DOHH2 (cell line): ENCODE results near the gene HOXA1.

Experiments
- CTCF ChIP-seq: fragments of 200-600 bp; sonication (generic); IDR thresholded peaks from one replicate; pipeline ENCODE4 v1.5.1; 2014; ENCODE audit warnings: antibody characterized with exemption, mild to moderate bottlenecking, low read depth, low read length; ENCODE audit not compliant: poor library complexity, severe bottlenecking
- EZH2phosphoT487 ChIP-seq: fragments of 200-600 bp; sonication (generic); IDR thresholded peaks from 2 replicates; pipeline ENCODE4 v1.6.1; 2017; ENCODE audit warnings: borderline replicate concordance, mild to moderate bottlenecking, antibody characterized with exemption, low read length, moderate library complexity, mixed read lengths

GRCh38 chr7:27100694-27101170, 4.9 kb upstream of the HOXA1 start:
- TF ChIP-seq CTCF (no peak), EZH2phosphoT487 (no peak)
